ENCODE data around the gene ZNF565.
"Not testable (repeated sequence)": the region's sequence is repeated elsewhere in the genome, so short reads cannot be mapped to it uniquely, and the experiment has no call there.

ZNF565 gene

DNA sequence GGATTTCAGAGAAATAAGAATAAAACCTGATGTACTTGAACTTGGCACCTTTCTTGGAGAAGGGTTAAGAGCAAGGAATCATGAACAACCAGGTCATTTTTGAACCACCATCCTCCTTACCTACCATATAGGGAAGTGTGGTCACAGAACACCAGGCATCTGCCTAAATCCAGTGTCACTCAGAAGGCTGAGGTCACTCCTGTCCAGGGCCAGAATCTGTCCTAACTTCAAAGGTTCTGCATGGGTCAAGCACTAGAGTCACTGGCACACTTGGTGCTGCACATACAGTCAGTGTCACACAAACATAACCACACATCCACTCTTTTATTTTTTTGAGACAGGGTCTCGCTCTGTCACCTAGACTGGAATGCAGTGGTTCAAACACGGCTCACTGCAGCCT is 1.6 kb downstream of the ZNF565 start:
- DNase-seq (ENCODE audit: low read depth), result no peak

DNA sequence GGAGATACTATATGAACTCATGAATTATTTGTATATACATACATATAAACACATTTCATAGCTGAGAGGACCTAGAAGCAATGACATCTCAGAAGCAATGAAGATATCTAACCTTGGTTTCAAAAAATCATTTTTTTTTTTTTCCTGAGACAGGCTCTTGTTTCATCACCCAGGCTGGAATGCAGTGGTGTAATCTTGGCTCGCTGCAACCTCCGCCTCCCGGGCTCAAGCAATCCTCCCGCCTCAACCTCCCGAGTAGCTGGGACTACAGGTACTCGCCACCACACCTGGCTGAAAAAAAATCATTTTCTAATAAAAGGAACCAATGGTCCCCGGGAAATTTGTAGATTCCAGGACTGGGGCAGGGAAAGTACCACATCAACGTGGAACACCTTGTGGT is 4.0 kb downstream of the ZNF565 start:
- DNase-seq (ENCODE audit: low read depth), result peak; percentile 21

DNA sequence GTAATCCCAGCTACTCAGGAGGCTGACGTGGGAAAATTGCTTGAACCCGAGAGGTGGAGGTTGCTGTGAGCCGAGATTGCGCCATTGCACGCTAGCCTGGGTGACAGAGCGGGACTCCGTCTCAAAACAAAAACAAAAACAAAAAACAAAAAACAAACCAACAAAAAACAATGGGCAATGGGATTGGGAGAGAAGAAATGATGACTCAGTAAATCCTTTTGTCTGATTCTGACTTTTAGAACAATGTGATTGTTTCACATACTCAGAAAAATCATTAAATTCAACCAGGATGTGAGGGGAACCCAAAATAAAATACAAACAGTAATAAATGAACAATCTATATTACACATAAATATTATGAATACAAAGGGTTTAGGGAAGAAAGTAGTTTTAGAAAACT is 5.1 kb downstream of the ZNF565 start:
- DNase-seq (ENCODE audit: low read depth), result no peak

DNA sequence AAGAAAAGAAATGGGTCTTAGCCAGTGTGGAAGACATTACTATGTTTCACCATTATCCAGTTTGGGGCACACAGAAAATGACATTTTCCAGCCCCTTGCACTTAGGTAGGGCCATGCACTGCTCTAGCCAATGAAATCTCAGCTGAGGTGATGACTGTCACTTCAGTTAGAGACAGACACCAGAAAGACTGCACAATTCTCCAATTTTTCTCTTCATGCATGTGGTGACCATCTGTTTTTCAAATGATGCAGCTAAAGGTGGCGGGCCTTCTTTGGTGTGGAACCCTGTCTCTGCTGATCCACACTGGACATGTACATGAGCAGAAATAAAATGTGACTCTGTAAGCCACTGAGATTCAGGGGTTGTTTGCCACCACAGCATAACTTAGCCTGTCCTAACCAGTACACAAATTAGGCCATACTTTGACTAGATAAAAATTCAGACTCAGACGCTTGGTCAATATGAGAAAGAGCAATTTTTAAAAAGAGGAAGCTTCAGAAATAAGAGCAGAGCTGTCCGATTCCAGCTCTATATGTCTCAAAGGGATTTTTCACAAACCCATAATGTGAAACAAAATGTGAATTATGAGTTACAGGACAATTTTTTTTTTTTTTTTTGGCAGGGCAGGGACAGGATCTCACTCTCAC is 6.7 kb downstream of the ZNF565 start:
- no peak for DNase-seq (ENCODE audit: low read depth)

DNA sequence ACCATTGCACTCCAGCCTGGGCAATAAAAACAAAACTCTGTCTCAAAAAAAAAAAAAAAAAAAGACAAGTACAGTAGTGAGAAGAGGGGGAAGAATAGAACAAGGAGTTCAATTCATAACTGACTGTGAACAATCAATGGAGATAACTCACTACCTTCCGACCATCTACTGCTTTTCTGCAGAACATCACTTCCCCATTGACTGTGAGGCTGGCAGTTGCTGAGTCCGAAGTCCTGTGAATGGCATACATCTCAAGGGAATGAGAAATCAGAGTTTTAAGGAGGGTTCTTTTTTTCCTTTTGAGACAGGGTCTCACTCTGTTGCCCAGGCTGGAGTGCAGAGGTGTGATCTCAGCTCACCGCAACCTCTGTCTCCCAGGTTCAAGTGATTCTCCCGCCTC is 11.2 kb downstream of the ZNF565 start:
- no peak for DNase-seq (ENCODE audit: low read depth)

DNA sequence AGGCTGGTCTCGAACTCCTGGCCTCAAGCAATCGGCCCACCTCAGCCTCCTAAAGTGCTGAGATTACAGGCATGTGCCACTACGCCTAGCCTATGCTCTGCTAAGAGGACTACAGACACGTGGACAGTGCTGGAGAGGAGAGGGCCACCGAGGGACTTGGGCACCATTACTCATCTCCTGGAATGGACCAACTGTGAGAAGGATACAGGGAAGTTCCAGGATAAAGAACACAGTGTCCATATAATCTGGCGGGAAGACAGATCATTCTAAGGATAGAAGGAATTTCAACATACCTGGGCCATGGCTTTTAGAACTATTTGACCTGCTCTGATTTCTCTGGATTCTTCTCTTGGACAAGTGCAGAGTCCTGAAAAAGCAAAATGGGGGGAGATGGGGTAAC is 12.8 kb downstream of the ZNF565 start:
- no peak for DNase-seq (ENCODE audit: low read depth)

DNA sequence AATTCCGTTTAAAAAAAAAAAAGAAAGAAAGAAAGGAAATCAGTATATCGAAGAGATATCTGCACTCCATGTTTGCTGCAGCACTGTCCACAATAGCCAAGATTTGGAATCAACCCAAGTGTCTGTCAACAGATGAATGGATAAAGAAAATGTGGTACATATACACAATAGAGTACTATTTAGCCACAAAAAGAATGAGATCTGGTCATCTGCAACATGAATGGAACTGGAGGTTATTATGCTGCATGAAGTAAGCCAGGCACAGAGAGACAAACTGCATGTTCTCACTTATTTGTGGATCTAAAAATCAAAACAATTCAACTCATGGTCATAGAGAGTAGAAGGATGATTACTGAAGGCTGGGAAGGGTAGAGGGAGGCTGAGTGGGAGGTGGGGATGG is 16.3 kb downstream of the ZNF565 start:
- DNase-seq (ENCODE audit: low read depth), result no peak

DNA sequence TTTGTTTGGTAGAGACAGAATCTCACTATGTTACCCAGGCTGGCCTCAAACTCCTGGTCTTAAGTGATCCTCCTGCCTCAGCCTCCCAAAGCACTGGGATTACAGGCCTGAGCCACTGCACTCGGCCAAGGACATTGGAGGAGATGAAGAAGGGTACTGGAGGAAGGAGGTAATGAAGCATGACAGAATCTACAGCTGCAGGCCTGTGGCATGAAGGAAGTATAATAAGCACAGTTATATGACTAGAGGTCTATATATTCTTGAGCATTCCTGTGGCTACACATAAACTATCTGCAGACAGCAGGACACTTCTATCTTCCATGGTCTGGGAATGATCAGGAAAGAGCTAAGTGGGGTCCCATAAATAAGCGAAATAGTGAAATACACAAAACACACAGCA is 18.2 kb downstream of the ZNF565 start:
- no peak for DNase-seq (ENCODE audit: low read depth)

DNA sequence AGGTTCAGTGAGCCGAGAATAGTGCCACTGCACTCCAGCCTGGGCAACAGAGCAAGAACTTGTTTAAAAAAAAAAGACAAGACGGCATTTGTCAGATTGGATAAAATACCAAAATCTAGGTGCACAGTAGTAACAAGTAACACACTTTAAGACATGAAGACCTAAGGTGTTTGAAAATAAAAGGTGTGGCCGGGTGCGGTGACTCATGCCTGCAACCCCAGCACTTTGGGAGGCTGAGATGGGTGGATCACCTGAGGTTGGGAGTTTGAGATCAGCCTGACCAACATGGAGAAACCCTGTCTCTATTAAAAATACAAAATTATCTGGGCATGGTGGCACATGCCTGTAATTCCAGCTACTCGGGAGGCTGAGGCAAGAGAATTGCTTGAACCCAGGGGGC is 27.7 kb downstream of the ZNF565 start:
- DNase-seq (ENCODE audit: low read depth), result not testable (repeated sequence)

DNA sequence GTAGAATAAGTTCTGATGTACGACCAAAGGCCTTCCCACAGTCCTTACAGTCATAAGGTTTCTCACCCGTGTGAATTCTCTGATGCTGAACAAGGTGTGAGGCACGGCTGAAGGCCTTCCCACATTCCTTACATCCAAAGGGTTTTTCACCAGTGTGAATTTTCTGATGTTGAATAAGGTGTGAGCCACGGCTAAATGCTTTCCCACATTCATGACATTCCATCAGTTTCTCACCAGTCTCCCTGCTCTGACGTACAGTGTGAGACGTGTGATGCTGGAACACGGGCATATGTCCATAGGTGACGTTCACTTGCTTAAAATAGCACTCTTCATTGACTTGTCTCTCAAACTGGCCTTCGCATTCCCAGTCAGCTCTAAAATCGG is 31.2 kb downstream of the ZNF565 start:
- DNase-seq (ENCODE audit: low read depth), result no peak

DNA sequence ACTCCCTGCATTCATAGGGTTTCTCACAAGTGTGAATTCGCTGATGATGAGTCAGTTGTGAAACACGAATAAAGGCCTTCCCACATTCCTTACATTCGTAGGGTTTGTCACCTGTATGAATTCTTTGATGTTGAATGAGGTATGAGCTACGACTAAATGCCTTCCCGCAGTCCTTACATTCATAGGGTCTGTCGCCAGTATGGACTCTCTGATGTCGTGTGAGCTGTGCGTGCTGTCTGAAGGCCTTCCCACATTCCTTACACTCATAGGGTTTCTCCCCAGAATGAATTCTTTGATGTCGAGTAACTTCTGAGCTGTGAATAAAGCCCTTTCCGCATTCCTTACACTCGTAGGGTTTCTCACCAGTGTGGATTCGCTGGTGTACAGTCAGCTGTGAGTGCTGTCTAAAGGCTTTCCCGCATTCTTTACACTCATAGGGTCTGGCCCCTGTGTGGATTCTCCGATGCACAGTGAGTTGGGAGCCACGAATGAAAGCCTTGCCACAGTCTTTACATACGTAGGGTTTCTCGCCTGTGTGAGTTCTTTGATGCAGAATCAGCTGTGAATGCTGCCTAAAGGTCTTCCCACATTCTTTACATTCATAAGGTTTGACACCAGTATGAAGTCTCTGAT is 31.7 kb downstream of the ZNF565 start:
- DNase-seq (ENCODE audit: low read depth), result no peak

DNA sequence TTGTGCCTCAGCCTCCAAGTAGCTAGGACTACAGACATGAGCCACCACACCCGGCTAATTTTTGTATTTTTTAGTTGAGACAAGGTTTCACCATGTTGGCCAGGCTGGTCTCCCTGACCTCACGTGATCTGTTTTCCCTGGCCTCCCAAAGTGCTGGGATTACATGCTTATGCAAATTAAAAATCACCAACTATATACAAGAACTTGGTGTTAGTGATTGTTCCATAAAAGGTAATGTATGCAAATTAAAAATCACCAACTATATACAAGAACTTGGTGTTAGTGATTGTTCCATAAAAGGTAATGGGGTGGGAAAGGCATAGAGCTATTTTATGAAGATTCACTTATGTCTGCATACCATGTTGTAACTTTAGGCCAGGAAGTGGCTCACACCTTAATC is 35.4 kb downstream of the ZNF565 start:
- DNase-seq (ENCODE audit: low read depth), result not testable (repeated sequence)

DNA sequence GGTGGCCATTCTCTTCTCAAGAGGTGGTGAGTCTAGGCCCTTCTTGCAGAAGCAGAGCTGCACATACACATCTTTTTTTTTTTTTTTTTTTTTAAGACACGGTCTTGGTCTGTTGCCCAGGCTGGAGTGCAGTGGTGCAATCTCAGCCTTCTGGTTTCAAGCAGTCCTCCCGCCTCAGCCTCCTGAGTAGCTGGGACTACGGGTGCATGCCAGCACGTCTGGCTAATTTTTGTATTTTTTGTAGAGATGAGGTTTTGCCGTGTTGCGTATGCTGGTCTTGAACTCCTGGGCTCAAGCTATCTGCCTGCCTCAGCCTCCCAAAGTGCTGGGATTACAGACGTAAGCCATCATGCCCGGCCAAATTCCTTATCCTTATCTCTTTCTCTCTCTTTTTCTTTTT is 40.6 kb downstream of the ZNF565 start:
- DNase-seq (ENCODE audit: low read depth), result not testable (repeated sequence)

DNA sequence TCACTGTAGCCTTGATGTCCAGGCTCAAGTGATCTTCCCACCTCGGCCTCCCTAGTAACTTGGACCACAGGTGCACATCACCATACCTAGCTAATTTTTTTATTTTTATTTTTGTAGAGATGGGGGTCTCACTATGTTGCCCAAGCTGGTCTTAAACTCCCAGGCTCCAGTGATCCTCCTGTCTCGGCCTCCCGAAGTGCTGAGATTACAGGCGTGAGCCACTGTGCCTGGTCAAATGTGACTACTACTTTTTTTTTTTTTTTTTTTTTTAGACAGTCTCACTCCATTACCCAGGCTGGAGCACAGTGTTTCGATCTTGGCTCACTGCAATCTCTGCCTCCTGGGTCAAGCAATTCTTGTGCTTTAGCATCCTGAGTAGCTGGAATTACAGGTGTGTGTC is 41.6 kb downstream of the ZNF565 start:
- no peak for DNase-seq (ENCODE audit: low read depth)

DNA sequence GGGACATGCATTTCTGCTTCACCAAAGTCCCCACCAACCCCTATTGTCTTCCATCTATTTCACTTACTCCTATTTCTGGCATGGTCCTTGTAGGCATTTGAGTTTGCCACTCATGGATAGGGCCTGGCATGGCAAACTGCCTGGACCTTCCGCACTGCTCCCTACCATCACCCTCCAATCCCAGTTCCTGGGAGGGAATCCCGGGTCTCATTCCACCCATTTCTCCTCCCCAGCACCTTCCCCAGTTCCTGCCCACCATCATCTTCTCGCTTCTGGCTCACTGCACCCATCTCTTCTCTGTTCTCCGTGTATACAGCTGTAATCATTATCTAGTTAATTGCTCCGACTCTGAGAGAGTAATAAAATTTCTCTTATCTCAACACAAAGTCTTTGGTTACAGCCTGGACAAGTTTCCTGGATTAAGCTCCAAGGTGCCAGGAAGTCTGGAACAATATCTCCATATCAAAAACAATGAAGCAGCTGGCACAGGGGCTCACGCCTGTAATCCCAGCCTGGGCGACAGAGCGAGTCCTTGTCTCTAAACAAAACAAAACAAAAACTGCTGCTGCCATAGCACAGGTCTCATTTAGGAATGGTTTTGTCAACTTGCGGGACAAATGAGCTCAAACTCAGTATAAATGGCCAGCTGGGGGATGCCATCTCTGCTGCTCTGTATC is 45.2 kb downstream of the ZNF565 start:
- no peak for DNase-seq (ENCODE audit: low read depth)

DNA sequence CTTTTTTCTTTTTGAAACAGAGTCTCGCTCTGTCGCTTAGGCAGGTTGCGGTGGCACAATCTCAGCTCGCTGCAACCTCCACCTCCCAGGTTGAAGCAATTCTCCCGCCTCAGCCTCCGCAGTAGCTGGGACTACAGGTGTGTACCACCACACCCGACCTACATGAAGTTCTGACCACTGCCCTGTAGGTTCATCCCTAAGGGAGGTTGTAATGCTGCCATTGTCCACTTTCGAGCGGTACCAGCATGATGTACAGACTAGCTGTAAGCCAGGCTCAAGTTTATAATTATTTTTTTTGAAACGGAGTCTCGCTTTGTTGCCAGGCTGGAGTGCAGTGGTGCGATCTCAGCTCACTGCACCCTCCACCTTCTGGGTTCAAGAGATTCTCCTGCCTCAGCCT is 50.7 kb downstream of the ZNF565 start:
- DNase-seq (ENCODE audit: low read depth), result no peak

DNA sequence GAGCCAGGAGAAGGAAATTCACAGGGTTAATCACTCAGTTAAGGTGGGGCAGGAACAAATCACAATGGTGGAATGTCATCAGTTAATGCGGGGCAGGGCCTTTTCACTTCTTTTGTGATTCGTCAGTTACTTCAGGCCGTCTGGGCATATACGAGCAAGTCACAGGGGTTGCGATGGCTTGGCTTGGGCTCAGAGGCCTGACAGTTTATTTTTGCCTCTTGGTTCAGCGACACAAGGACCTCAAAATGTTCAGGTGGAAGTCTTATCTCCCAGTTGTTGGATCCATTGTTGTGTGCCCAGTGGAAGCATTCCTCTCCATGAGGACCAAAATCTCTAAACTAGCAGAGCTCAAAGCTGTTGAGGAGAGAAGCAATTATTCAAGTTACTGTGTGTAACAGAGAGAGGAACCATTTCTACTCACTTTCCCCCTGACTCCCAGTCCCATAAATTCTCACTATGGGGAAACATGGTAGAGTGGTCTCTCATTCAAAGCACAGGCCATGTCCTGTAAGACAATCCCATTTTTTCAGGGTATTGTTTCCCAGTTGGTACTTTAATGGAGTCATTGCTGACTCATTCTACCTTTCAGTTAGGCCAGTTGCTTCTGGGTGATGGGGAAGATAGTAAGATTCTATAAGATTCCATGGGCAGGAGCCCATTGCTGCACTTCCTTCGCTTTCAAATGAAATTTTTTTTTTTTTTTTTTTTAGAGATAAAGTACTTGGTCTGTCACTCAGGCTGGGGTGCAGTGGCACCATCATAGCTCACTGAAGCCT is 53.5 kb downstream of the ZNF565 start:
- DNase-seq (ENCODE audit: low read depth), result no peak

DNA sequence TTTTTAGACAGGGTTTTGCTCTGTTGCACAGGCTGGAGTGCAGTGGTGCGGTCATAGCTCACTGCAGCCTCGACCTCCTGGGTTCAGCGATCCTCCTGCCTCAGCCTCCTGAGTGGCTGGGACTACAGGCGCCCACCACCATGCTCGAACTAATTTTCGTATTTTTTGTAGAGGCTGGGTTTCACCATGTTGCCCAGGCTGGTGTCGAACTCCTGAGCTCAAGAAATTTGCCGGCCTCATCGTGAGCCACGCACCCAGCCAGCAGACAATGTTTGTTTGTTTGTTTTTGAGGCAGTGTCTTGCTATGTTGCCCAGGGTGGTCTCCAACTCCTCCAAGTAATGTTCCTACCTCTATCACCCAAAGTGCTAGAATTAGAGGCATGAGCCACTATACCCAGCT is 61.3 kb downstream of the ZNF565 start:
- DNase-seq (ENCODE audit: low read depth), result no peak

DNA sequence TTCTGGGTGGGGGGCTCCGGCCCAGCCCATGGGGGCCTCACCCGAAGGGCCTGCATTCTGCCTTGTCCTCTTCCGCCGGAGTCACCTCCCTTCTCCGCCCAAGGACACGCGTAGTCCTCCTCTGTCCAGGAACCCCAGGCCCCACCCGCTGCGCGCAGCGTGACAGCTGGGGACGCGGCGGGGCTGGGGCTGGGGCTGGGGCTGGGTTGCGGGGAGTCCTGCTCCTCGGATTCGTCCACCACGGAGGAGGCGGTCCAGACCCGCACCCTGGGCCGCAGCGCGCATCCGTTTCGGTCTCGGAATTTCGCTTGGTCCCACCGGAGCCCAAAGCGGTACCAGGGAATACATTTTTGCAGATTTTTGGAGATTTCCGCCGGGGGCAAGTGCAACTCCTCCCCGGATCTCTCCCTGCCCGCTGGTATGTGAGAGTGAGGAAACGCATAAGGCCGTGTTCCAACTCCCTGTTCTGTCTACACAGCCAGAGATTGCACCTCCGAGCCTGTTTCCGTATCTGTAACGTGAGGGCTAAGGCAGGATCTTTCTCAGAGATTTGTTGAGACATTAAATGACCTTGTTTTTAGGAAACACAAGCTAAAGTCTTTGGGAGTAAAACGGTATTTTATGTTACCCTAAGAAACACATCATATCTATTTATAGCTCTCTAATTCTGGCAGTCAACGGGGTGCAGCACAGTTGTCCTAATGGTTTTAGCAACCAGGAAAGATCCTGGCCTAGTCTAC is 61.9 kb downstream of the ZNF565 start, which contains the start of gene COX7A1:
Gene COX7A1 (minus strand): TSS at position 96 of the 740 bp plus-strand sequence. CDS start 40 bp downstream, at position 56.
- DNase-seq (ENCODE audit: low read depth), result peak; percentile 66

DNA sequence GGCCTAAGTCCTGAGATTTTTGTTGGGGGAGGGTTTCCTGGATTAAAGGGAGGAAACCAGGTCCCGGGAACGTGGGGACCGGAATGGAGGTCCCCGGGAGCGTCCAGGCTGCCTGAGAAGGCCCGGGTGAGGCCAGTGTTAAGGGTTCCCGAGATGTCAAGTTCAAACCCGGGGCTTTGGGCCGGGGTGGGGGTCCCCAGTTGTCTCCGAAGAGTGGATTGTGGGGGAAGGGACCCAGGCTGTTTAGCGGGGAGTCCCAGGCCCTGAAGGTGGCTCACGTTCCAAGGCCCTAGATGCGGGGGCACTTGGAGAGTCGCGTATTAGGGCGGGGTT is 62.5 kb downstream of the ZNF565 start:
- no peak for DNase-seq (ENCODE audit: low read depth)

DNA sequence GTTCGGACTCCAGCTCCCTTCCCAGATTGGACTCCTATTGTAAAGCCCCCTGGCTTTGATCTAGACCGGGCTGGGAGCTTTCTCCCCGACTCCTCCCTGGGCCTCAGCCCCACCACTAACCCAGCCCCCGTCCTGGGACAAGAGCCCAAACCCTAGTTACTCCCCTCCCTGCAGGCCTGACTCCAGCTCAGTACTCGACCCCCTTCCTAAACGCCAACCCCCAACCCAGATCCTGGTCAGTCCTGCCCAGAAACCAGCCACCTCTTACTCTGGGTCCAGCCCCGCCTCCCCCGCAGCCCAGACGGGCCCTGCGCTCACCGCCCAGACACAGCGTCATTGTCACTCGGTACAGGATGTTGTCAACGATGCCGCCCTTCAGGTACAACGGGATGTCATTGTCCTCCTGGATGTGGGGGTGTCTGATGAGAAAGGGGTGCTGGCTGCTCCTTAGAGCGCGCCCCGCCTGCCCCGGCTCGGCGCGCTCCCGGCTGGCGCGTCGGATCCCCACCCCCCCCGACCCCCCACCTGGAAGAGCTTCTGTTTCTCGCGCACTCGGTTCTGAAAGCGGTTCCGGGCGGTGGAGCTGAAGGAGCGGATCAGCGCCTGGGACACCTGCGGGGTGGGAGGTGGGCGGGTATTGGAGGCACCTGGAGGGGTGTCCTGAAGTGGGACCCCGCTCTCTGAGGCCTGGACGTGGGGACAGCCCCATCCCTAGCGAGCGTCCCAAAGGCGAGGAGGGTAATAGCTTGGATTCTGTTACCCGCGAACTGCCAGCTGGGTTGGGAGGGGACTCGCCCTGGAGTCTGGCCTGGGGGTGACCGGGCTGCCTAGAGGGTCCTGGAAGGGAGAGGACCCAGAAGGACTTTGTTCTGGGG is 63.1 kb downstream of the ZNF565 start:
- DNase-seq (ENCODE audit: low read depth), result peak; percentile 11

All from fibroblast of gingiva (primary cell).